ENCODE measurements around the gene MYO18B. TPM values are rescaled to one million over a fixed set of nuclear protein-coding genes. Genes with fewer than 3 reads are reported as not detected.

MYO18B gene
- total and polyA plus RNA-seq, 2 of the 4 experiments (the other 2 are of a cell fraction), result under 0.01 TPM; not detected in 1

GRCh38 chr22:25955323-25955722 lies 213.3 kb downstream of the MYO18B start:
- ATAC-seq (ENCODE audit: low read depth) (no peak), DNase-seq (no peak)
- in situ Hi-C loops (cut with MboI; ENCODE audit: low sequenced_read_pairs), result no loop called here
- Histone ChIP-seq H3K56ac (ENCODE audit: extremely low read depth, insufficient read depth, low read length) (no peak overlapping the region), H3K9ac (ENCODE audit: low read depth, low read length) (no peak overlapping the region), H4K20me1 (ENCODE audit: insufficient read depth, low read length) (no peaks in the 10 kb centered on the region), H4K91ac (ENCODE audit: insufficient read depth, low read depth, low read length) (no peak overlapping the region), H2BK5ac (ENCODE audit: low read depth, low read length, poor library complexity, severe bottlenecking) (no peak overlapping the region), H3K4ac (ENCODE audit: low read depth, low read length) (no peak overlapping the region), H2BK15ac (ENCODE audit: low read depth, low read length) (no peak overlapping the region), H2BK120ac (ENCODE audit: low read depth, low read length) (no peak overlapping the region), H3K14ac (replicated peaks; ENCODE audit: low read depth, low read length) (no peak overlapping the region), H2AK5ac (ENCODE audit: low read depth, low read length) (no peak overlapping the region), H3K18ac (ENCODE audit: low read depth, low read length) (no peak overlapping the region), H3K23ac (ENCODE audit: low read depth, low read length) (no peak overlapping the region), H3K36me3 (ENCODE audit: control insufficient read depth, insufficient read depth, low read length) (no peaks in the 10 kb centered on the region), H2BK20ac (ENCODE audit: low read depth, low read length) (no peak overlapping the region), H3K79me1 (ENCODE audit: low read depth in 1 of 2, low read length in 2 of 2) (no peaks in the 10 kb centered on the region), H3K27me3 (ENCODE audit: control insufficient read depth, insufficient read depth, low read length) (no peaks in the 10 kb centered on the region), H3K4me1 (ENCODE audit: control insufficient read depth, insufficient read depth, low read length) (no peaks in the 10 kb centered on the region), H3K9me3 (ENCODE audit: control insufficient read depth, insufficient read depth, low read length) (peaks cover 16% of the 10 kb centered on the region; the same call in 1 of the 2 replicates), H3K9me1 (ENCODE audit: insufficient read depth, low read length) (no peaks in the 10 kb centered on the region), H2AK9ac (replicated peaks; ENCODE audit: low read depth, low read length, poor library complexity) (no peak overlapping the region), H3K27ac (ENCODE audit: insufficient read depth, low read length) (no peak overlapping the region), H4K8ac (ENCODE audit: low read depth in 2 of 2, low read length in 2 of 2) (no peak overlapping the region), H4K5ac (ENCODE audit: low read depth, low read length) (no peak overlapping the region), H2AFZ (replicated peaks; ENCODE audit: low read length, poor library complexity) (no peak overlapping the region), H3K4me2 (ENCODE audit: low read depth, low read length) (no peak overlapping the region), H3K4me3 (ENCODE audit: insufficient read depth, low read depth, low read length) (no peak overlapping the region)
- dilution Hi-C loops (cut with HindIII; ENCODE audit: low sequenced_read_pairs, unreplicated experiment), result no loop called here
- ChIA-PET CTCF (no interaction called here), POLR2A (ENCODE audit: unreplicated experiment) (no interaction called here)
- TF ChIP-seq USF2 (IDR thresholded peaks at IDR 0.05; ENCODE audit: low read depth, low read length) (no peak), CHD1 (IDR thresholded peaks at IDR 0.05; ENCODE audit: low read depth, low read length) (no peak), BHLHE40 (IDR thresholded peaks at IDR 0.05; ENCODE audit: low read depth, low read length) (no peak), RCOR1 (IDR thresholded peaks at IDR 0.05; ENCODE audit: insufficient replicate concordance, low read length) (no peak), MAFK (IDR thresholded peaks at IDR 0.05; ENCODE audit: low read depth, low read length) (no peak), SMC3 (IDR thresholded peaks at IDR 0.05; ENCODE audit: low read depth, low read length) (no peak), MXI1 (IDR thresholded peaks at IDR 0.05; ENCODE audit: borderline replicate concordance, low read depth, low read length) (no peak), CTCF (conservative IDR thresholded peaks at IDR 0.05; ENCODE audit: low read depth, low read length) (no peak), ELK1 (IDR thresholded peaks at IDR 0.05; ENCODE audit: borderline replicate concordance, low read depth, low read length) (no peak), NFE2L2 (IDR thresholded peaks at IDR 0.05; ENCODE audit: low read depth, low read length) (no peak), RFX5 (IDR thresholded peaks at IDR 0.05; ENCODE audit: low read depth, low read length) (no peak)
- intact Hi-C loops (cut with micrococcal nuclease), result no loop called here
- no TSS peak for BruUV-seq (replicated peaks)
- WGBS, 2 experiments (ENCODE audit: extremely low coverage in 2 of 2, insufficient read length in 1 of 2), result no CpG with 5 or more reads among the region's 9 CpGs
